Measurements from ENCODE around the gene SCAI.
A peak's percentile ranks its signal among the peaks of the same experiment; 100 is the strongest.

The SCAI gene

DNA sequence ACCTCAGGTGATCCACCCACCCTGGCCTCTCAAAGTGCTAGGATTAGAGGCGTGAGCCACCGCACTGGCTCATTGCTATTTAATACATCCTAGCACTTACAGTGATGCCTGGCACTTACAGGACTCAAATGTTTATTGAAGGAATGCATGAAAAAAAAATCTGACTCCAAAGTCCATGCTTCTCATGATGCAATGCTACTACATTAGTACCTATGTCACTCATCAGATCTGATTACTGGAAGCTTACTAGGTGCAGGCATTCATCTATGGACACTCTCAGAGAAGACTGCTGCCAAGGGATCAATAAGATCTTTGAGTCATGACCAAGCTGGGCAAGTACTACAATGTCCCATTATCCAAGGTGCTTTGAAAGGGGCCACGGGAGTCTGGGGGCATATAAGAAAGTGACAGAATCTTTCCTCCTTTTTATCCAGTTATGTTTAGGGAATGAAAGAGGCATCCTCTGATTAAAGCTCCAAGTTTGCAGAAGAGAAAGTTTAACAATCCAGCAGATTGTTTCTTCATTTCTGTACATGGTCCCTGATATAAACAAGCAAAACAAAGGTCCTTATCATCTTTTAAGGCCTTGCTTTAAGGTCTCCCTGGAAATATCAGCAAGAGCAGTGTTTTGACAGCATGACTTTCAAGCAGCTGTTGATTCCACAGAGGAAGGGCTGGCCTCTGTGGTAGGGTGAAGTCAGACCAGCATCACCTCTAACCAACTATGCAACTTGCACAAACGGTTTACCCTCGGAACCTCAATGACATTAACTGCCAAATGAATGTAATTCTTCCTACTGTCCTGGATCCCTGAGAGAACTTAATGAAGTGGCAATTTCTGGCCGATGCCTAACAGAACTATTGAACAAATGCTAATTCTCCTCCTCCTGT is 245.5 kb downstream of the SCAI start:
- H3K9me3 ChIP-seq (ENCODE audit: insufficient read depth, low read depth, low read length): no peaks in the 10 kb centered on the region
- peaks cover 31% of the 10 kb centered on the region; the same call in 1 of the 2 replicates for H3K36me3 ChIP-seq (ENCODE audit: insufficient read depth, low read length)
- no peaks in the 10 kb centered on the region for H3F3A ChIP-seq (ENCODE audit: low read depth)
- H4K20me1 ChIP-seq (ENCODE audit: insufficient read depth, low read length, poor library complexity, severe bottlenecking): no peaks in the 10 kb centered on the region
- H3K4me1 ChIP-seq (ENCODE audit: insufficient read depth, low read length, poor library complexity, severe bottlenecking): no peaks in the 10 kb centered on the region
- no peak overlapping the region for H3K9ac ChIP-seq (ENCODE audit: low read depth, low read length, poor library complexity, severe bottlenecking)
- no peak overlapping the region for H2AFZ ChIP-seq (ENCODE audit: low read length)
- H3K27me3 ChIP-seq (ENCODE audit: insufficient read depth, low read length, poor library complexity, severe bottlenecking): no peaks in the 10 kb centered on the region
- no peaks in the 10 kb centered on the region for H3K9me2 ChIP-seq (replicated peaks; ENCODE audit: low read depth, low read length)
- H3K4me3 ChIP-seq (ENCODE audit: low read length, poor library complexity, severe bottlenecking): no peak overlapping the region
- H3K79me2 ChIP-seq (ENCODE audit: insufficient read depth, low read length): no peaks in the 10 kb centered on the region
- TF ChIP-seq, protein P1, sequence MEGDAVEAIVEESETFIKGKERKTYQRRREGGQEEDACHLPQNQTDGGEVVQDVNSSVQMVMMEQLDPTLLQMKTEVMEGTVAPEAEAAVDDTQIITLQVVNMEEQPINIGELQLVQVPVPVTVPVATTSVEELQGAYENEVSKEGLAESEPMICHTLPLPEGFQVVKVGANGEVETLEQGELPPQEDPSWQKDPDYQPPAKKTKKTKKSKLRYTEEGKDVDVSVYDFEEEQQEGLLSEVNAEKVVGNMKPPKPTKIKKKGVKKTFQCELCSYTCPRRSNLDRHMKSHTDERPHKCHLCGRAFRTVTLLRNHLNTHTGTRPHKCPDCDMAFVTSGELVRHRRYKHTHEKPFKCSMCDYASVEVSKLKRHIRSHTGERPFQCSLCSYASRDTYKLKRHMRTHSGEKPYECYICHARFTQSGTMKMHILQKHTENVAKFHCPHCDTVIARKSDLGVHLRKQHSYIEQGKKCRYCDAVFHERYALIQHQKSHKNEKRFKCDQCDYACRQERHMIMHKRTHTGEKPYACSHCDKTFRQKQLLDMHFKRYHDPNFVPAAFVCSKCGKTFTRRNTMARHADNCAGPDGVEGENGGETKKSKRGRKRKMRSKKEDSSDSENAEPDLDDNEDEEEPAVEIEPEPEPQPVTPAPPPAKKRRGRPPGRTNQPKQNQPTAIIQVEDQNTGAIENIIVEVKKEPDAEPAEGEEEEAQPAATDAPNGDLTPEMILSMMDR (conservative IDR thresholded peaks at IDR 0.05; ENCODE audit: low read length): no peak
- TF ChIP-seq EZH2phosphoT487 (IDR thresholded peaks at IDR 0.05; ENCODE audit: borderline replicate concordance): no peak
- no peak overlapping the region for H3K4me2 ChIP-seq (ENCODE audit: low read depth, low read length, poor library complexity, severe bottlenecking)

DNA sequence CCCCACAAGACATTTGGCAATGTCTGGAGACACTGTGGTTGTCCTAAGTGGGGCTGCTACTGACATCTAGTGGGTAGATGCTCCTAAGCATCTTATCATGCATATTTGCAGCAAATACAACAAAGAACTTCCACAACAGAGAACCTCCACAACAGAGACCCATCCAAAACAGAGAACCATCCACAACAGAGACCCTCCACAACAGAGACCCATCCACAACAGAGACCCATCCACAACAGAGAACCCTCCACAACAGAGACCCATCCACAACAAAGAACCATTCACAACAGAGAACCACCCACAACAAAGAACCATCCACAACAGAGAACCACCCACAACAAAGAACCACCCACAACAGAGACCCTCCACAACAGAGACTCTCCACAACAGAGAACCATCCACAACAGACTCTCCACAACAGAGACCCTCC is 248.6 kb downstream of the SCAI start:
- H4K20me1 ChIP-seq (ENCODE audit: insufficient read depth, low read length, poor library complexity, severe bottlenecking): no peaks in the 10 kb centered on the region

DNA sequence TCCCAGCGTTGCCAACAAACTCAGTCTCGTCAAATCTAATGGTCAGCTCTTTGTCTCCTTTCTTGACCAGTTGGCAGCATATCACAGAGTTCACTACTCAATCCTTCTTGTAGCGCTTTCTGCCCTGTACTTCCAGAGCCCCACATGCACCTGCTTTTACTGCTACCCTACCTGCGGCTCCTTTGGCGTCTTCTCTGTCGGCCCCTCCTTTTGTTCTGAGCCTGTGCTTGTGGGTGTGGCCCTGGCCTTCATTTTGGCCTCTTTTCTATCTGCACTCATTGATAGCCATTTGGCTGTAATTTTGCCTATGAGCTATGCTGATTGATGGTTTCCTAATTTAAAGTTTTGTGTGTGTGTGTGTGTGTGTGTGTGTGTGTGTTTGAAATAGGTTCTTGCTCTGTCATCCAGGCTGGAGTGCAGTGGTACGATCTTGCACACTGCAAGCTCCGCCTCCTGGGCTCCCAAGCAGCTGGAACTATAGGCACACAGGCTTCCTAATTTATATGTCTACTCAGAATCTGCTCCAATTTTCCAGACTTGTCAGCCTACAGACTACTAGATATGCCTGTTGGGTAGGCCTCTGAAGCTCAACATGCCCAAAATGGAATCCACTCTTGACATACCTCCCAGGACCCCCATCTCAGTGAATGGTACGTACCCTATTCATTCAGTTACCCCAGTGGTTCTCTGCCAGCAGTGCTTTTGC is 249.1 kb downstream of the SCAI start:
- Histone ChIP-seq H3K9me2 (replicated peaks; ENCODE audit: low read depth, low read length) (no peaks in the 10 kb centered on the region), H2AFZ (ENCODE audit: low read length) (no peak overlapping the region), H3K27me3 (ENCODE audit: insufficient read depth, low read length, poor library complexity, severe bottlenecking) (no peaks in the 10 kb centered on the region), H3K4me2 (ENCODE audit: low read depth, low read length, poor library complexity, severe bottlenecking) (no peak overlapping the region), H3K9ac (ENCODE audit: low read depth, low read length, poor library complexity, severe bottlenecking) (no peak overlapping the region), H3F3A (ENCODE audit: low read depth) (no peaks in the 10 kb centered on the region), H3K9me3 (ENCODE audit: insufficient read depth, low read depth, low read length) (no peaks in the 10 kb centered on the region), H3K4me3 (ENCODE audit: low read length, poor library complexity, severe bottlenecking) (no peak overlapping the region), H3K36me3 (ENCODE audit: insufficient read depth, low read length) (peaks cover 36% of the 10 kb centered on the region; the same call in 1 of the 2 replicates), H3K79me2 (ENCODE audit: insufficient read depth, low read length) (no peaks in the 10 kb centered on the region), H3K4me1 (ENCODE audit: insufficient read depth, low read length, poor library complexity, severe bottlenecking) (no peaks in the 10 kb centered on the region), H4K20me1 (ENCODE audit: insufficient read depth, low read length, poor library complexity, severe bottlenecking) (no peaks in the 10 kb centered on the region)
- TF ChIP-seq EZH2phosphoT487 (IDR thresholded peaks at IDR 0.05; ENCODE audit: borderline replicate concordance): no peak
- TF ChIP-seq, protein P1 (conservative IDR thresholded peaks at IDR 0.05; ENCODE audit: low read length): no peak

More for the DNA sequence above, 248.6 kb downstream of the SCAI start:
- Histone ChIP-seq H2AFZ (ENCODE audit: low read length) (no peak overlapping the region), H3K36me3 (ENCODE audit: insufficient read depth, low read length) (peaks cover 31% of the 10 kb centered on the region; the same call in 1 of the 2 replicates), H3K4me2 (ENCODE audit: low read depth, low read length, poor library complexity, severe bottlenecking) (no peak overlapping the region), H3K79me2 (ENCODE audit: insufficient read depth, low read length) (no peaks in the 10 kb centered on the region), H3K27me3 (ENCODE audit: insufficient read depth, low read length, poor library complexity, severe bottlenecking) (no peaks in the 10 kb centered on the region), H3K9me2 (replicated peaks; ENCODE audit: low read depth, low read length) (no peaks in the 10 kb centered on the region), H3K4me3 (ENCODE audit: low read length, poor library complexity, severe bottlenecking) (no peak overlapping the region), H3K9ac (ENCODE audit: low read depth, low read length, poor library complexity, severe bottlenecking) (no peak overlapping the region), H3K4me1 (ENCODE audit: insufficient read depth, low read length, poor library complexity, severe bottlenecking) (no peaks in the 10 kb centered on the region), H3K9me3 (ENCODE audit: insufficient read depth, low read depth, low read length) (no peaks in the 10 kb centered on the region), H3F3A (ENCODE audit: low read depth) (no peaks in the 10 kb centered on the region)
- TF ChIP-seq, protein P1 (conservative IDR thresholded peaks at IDR 0.05; ENCODE audit: low read length): peak; percentile 66
- TF ChIP-seq EZH2phosphoT487 (IDR thresholded peaks at IDR 0.05; ENCODE audit: borderline replicate concordance): no peak

Data from Loucy (cell line).